IMR-90 (cell line): ENCODE data around the gene HOXA13. TPM values are rescaled to one million over a fixed set of nuclear protein-coding genes. Genes with fewer than 3 reads are reported as not detected.

Experiments used
- ATAC-seq: fragments of 200-7000 bp; cut with Tn5 transposase; 2 replicates; pipeline ENCODE4 v1.9.1; 2020; ENCODE audit warnings: low read depth, mild to moderate bottlenecking, moderate library complexity
- BruUV-seq: library from RNA; stranded (reverse); fragments of 400-500 nt; replicated peaks from 2 replicates; lab custom pipeline; 2021; lab: Mats Ljungman, UMichigan
- CTCF ChIA-PET: fragments of 300-600 bp; formaldehyde crosslinking; extraction: SDS; loops from one replicate; lab custom pipeline; 2021; ENCODE audit warnings: antibody characterized with exemption; lab: Yijun Ruan, JAX
- POLR2A ChIA-PET: fragments of 300-600 bp; sonication (Branson Sonifier 250); formaldehyde crosslinking; loops from one replicate; lab custom pipeline; 2022; ENCODE audit warnings: antibody characterized with exemption; ENCODE audit not compliant: unreplicated experiment; lab: Charles Lee
- DNase-seq: peaks from one replicate; pipeline ENCODE4 v3.0.0; 2013
- H2AFZ ChIP-seq: replicated peaks from 2 replicates; pipeline ENCODE3; 2013; ENCODE audit warnings: low read length, mild to moderate bottlenecking; ENCODE audit not compliant: poor library complexity
- H2AK5ac ChIP-seq: 2 replicates; pipeline ENCODE4 v1.6.1; 2013; ENCODE audit warnings: low read depth, low read length, inconsistent platforms
- H2AK9ac ChIP-seq: replicated peaks from 2 replicates; pipeline ENCODE3; 2013; ENCODE audit warnings: mild to moderate bottlenecking, low read depth, low read length, moderate library complexity; ENCODE audit not compliant: poor library complexity
- H2BK120ac ChIP-seq: 2 replicates; pipeline ENCODE4 v1.6.1; 2013; ENCODE audit warnings: low read depth, low read length, inconsistent platforms
- H2BK15ac ChIP-seq: 3 replicates; pipeline ENCODE4 v1.6.1; 2013; ENCODE audit warnings: low read depth, low read length, inconsistent platforms
- H2BK20ac ChIP-seq: 2 replicates; pipeline ENCODE4 v1.6.1; 2013; ENCODE audit warnings: low read depth, mild to moderate bottlenecking, inconsistent platforms, low read length, moderate library complexity
- H2BK5ac ChIP-seq: 2 replicates; pipeline ENCODE4 v1.6.1; 2013; ENCODE audit warnings: mild to moderate bottlenecking, low read depth, low read length, inconsistent platforms; ENCODE audit not compliant: poor library complexity, severe bottlenecking
- H3K14ac ChIP-seq: replicated peaks from 2 replicates; pipeline ENCODE4 v1.6.1; 2013; ENCODE audit warnings: low read depth, low read length, inconsistent platforms
- H3K18ac ChIP-seq: 2 replicates; pipeline ENCODE4 v1.6.1; 2013; ENCODE audit warnings: low read depth, low read length, control low read depth
- H3K23ac ChIP-seq: 2 replicates; pipeline ENCODE4 v1.6.1; 2013; ENCODE audit warnings: low read depth, low read length, inconsistent platforms
- H3K27ac ChIP-seq: 2 replicates; pipeline ENCODE4 v1.5.1; 2013; ENCODE audit warnings: mild to moderate bottlenecking, control low read depth, low read length; ENCODE audit not compliant: insufficient read depth
- H3K27me3 ChIP-seq: 2 replicates; pipeline ENCODE4 v1.6.1; 2013; ENCODE audit warnings: low read length; ENCODE audit not compliant: control insufficient read depth, insufficient read depth
- H3K36me3 ChIP-seq: 2 replicates; pipeline ENCODE4 v1.6.1; 2013; ENCODE audit warnings: low read length, mixed read lengths; ENCODE audit not compliant: control insufficient read depth, insufficient read depth
- H3K4ac ChIP-seq: 2 replicates; pipeline ENCODE4 v1.6.1; 2013; ENCODE audit warnings: low read depth, low read length, inconsistent platforms
- H3K4me1 ChIP-seq: 2 replicates; pipeline ENCODE4 v1.6.1; 2013; ENCODE audit warnings: low read length, mixed read lengths; ENCODE audit not compliant: control insufficient read depth, insufficient read depth
- H3K4me2 ChIP-seq: 2 replicates; pipeline ENCODE4 v1.6.1; 2013; ENCODE audit warnings: low read depth, mild to moderate bottlenecking, control low read depth, low read length, moderate library complexity
- H3K4me3 ChIP-seq: 2 replicates; pipeline ENCODE4 v1.5.1; 2013; ENCODE audit warnings: low read depth, mild to moderate bottlenecking, control low read depth, low read length, moderate library complexity; ENCODE audit not compliant: insufficient read depth
- H3K56ac ChIP-seq: 2 replicates; pipeline ENCODE4 v1.6.1; 2013; ENCODE audit warnings: low read length, inconsistent platforms; ENCODE audit not compliant: insufficient read depth; ENCODE audit errors: extremely low read depth
- H3K79me1 ChIP-seq, 2 experiments: 2 replicates each; pipeline ENCODE4 v1.6.1; 2013; ENCODE audit warnings: low read length in 2 of 2, inconsistent platforms in 1 of 2, low read depth in 1 of 2
- H3K9ac ChIP-seq: 2 replicates; pipeline ENCODE4 v1.6.1; 2013; ENCODE audit warnings: low read depth, low read length, control low read depth
- H3K9me1 ChIP-seq: 2 replicates; pipeline ENCODE4 v1.6.1; 2013; ENCODE audit warnings: low read length, inconsistent platforms; ENCODE audit not compliant: insufficient read depth
- H3K9me3 ChIP-seq: 2 replicates; pipeline ENCODE4 v1.6.1; 2013; ENCODE audit warnings: low read length; ENCODE audit not compliant: control insufficient read depth, insufficient read depth
- H4K20me1 ChIP-seq: 2 replicates; pipeline ENCODE4 v1.6.1; 2013; ENCODE audit warnings: low read length, inconsistent platforms; ENCODE audit not compliant: insufficient read depth
- H4K5ac ChIP-seq: 2 replicates; pipeline ENCODE4 v1.6.1; 2013; ENCODE audit warnings: mild to moderate bottlenecking, low read depth, low read length, control low read depth
- H4K8ac ChIP-seq, 2 experiments: 2 replicates each; pipeline ENCODE4 v1.6.1; 2013; ENCODE audit warnings: low read depth in 2 of 2, low read length in 2 of 2, control low read depth in 1 of 2, inconsistent platforms in 1 of 2
- H4K91ac ChIP-seq: 2 replicates; pipeline ENCODE4 v1.6.1; 2013; ENCODE audit warnings: low read depth, low read length, inconsistent platforms; ENCODE audit not compliant: insufficient read depth
- BHLHE40 ChIP-seq: fragments of 150-350 bp; IDR thresholded peaks from 2 replicates; pipeline ENCODE4 v1.6.1; 2016; ENCODE audit warnings: mild to moderate bottlenecking, low read depth, low read length
- CEBPB ChIP-seq: IDR thresholded peaks from 2 replicates; pipeline ENCODE4 v1.6.1; 2012; ENCODE audit warnings: low read depth, low read length, improper control_type of control experiment
- CHD1 ChIP-seq: IDR thresholded peaks from 2 replicates; pipeline ENCODE4 v1.6.1; 2012; ENCODE audit warnings: low read depth, low read length, improper control_type of control experiment
- CTCF ChIP-seq: conservative IDR thresholded peaks from 2 replicates; pipeline ENCODE4 v1.5.1; 2012; ENCODE audit warnings: mild to moderate bottlenecking, low read depth, low read length, improper control_type of control experiment
- ELK1 ChIP-seq: fragments of 150-350 bp; IDR thresholded peaks from 2 replicates; pipeline ENCODE4 v1.6.1; 2016; ENCODE audit warnings: low read depth, mild to moderate bottlenecking, low read length, moderate library complexity, borderline replicate concordance
- FOS ChIP-seq: fragments of 150-350 bp; IDR thresholded peaks from 2 replicates; pipeline ENCODE4 v1.6.1; 2016; ENCODE audit warnings: low read depth, low read length
- MAFK ChIP-seq: IDR thresholded peaks from 2 replicates; pipeline ENCODE4 v1.6.1; 2012; ENCODE audit warnings: low read depth, low read length, improper control_type of control experiment
- MAZ ChIP-seq: IDR thresholded peaks from 2 replicates; pipeline ENCODE4 v1.6.1; 2012; ENCODE audit warnings: low read depth, mild to moderate bottlenecking, low read length, improper control_type of control experiment, moderate library complexity, borderline replicate concordance
- MXI1 ChIP-seq: IDR thresholded peaks from 2 replicates; pipeline ENCODE4 v1.6.1; 2012; ENCODE audit warnings: low read depth, mild to moderate bottlenecking, low read length, moderate library complexity, borderline replicate concordance
- NFE2L2 ChIP-seq: fragments of 150-350 bp; IDR thresholded peaks from 2 replicates; pipeline ENCODE4 v1.6.1; 2016; ENCODE audit warnings: low read depth, mild to moderate bottlenecking, low read length
- POLR2A ChIP-seq: IDR thresholded peaks from 2 replicates; pipeline ENCODE4 v1.6.1; 2012; ENCODE audit warnings: mild to moderate bottlenecking, low read depth, low read length
- RAD21 ChIP-seq: IDR thresholded peaks from 2 replicates; pipeline ENCODE4 v1.6.1; 2012; ENCODE audit warnings: low read length, improper control_type of control experiment
- RCOR1 ChIP-seq: IDR thresholded peaks from 2 replicates; pipeline ENCODE4 v1.6.1; 2012; ENCODE audit warnings: mild to moderate bottlenecking, low read length, improper control_type of control experiment; ENCODE audit not compliant: insufficient replicate concordance
- RFX5 ChIP-seq: IDR thresholded peaks from 2 replicates; pipeline ENCODE4 v1.8.0; 2012; ENCODE audit warnings: low read depth, mild to moderate bottlenecking, low read length, moderate library complexity
- SMC3 ChIP-seq: fragments of 150-350 bp; IDR thresholded peaks from 2 replicates; pipeline ENCODE4 v1.6.1; 2016; ENCODE audit warnings: low read depth, mild to moderate bottlenecking, antibody characterized with exemption, low read length, moderate library complexity
- USF2 ChIP-seq: fragments of 150-350 bp; IDR thresholded peaks from 2 replicates; pipeline ENCODE4 v1.6.1; 2017; ENCODE audit warnings: mild to moderate bottlenecking, antibody characterized with exemption, low read length, low read depth
- WGBS, 2 experiments: methylation state at CpG; one replicate each; pipeline versions ENCODE4 v1.1.5 to v1.1.7; 2013; ENCODE audit warnings: missing lambda C conversion rate in 2 of 2; ENCODE audit not compliant: insufficient read length in 1 of 2; ENCODE audit errors: extremely low coverage in 2 of 2; 5-methylcytosine and 5-hydroxymethylcytosine counted together
- dilution Hi-C: fragments of 300-500 bp; cut with HindIII; formaldehyde crosslinking; loops from one replicate; pipeline ENCODE4 v1.14.3; 2018; ENCODE audit warnings: low sequenced_read_pairs; ENCODE audit not compliant: unreplicated experiment
- in situ Hi-C: fragments of 300-500 bp; cut with MboI; formaldehyde crosslinking; loops from 3 replicates; pipeline ENCODE4 v1.14.3; 2019; ENCODE audit warnings: low sequenced_read_pairs, inconsistent platforms, mixed read lengths
- intact Hi-C: fragments of 100-400 bp; cut with micrococcal nuclease; formaldehyde crosslinking; loops from 2 replicates; pipeline ENCODE4 v1.10.0; 2022
- polyA plus RNA-seq, 3 experiments: library from polyadenylated mRNA; depleted of rRNA; stranded (reverse); fragments of >200 nt; gene quantifications; 2 replicates each; pipeline ENCODE4 v1.2.3, GENCODE V29; 2012; ENCODE audit warnings: low replicate concordance in 1 of 3
- total RNA-seq: library from RNA; depleted of rRNA; stranded (reverse); fragments of >200 nt; gene quantifications from 2 replicates; pipeline ENCODE4 v1.2.3, GENCODE V29; 2012

HOXA13 gene
- total and polyA plus RNA-seq, 2 of the 4 experiments (the other 2 are of a cell fraction) = not detected

- Histone ChIP-seq H2BK20ac (no peak overlapping the region), H3K14ac (no peak overlapping the region), H4K5ac (no peak overlapping the region), H3K9me1 (no peaks in the 10 kb centered on the region), H3K27ac (no peak overlapping the region), H2BK5ac (no peak overlapping the region), H4K91ac (no peak overlapping the region), H3K23ac (no peak overlapping the region), H3K4me3 (no peak overlapping the region), H2BK120ac (no peak overlapping the region), H2AK5ac (no peak overlapping the region), H3K9me3 (peaks cover 3% of the 10 kb centered on the region; the same call in 1 of the 2 replicates), H4K20me1 (peaks cover 14% of the 10 kb centered on the region; the same call in 1 of the 2 replicates), H3K27me3 (peaks cover 87% of the 10 kb centered on the region), H3K4ac (no peak overlapping the region), H3K4me1 (peaks cover 1% of the 10 kb centered on the region; the same call in 1 of the 2 replicates), H2AFZ (no peak overlapping the region), H3K79me1 (no peaks in the 10 kb centered on the region), H2BK15ac (no peak overlapping the region), H2AK9ac (no peak overlapping the region), H3K4me2 (no peak overlapping the region), H4K8ac (no peak overlapping the region), H3K9ac (no peak overlapping the region), H3K56ac (no peak overlapping the region), H3K36me3 (no peaks in the 10 kb centered on the region), H3K18ac (no peak overlapping the region)
- intact Hi-C loops (no loop called here), in situ Hi-C loops (no loop called here), dilution Hi-C loops (no loop called here)
- no CpG with 5 or more reads among the region's 4 CpGs for WGBS, 2 experiments
- CTCF ChIA-PET = interaction anchor here (1.3 kb wide), 1 partner anchor 21 kb away, joined by 3 read pairs; no protein-coding TSS in a partner anchor
- TF ChIP-seq RFX5 (no peak), FOS (no peak), CTCF (no peak), CEBPB (no peak), SMC3 (no peak), RCOR1 (no peak), MAZ (no peak), POLR2A (no peak), RAD21 (no peak), NFE2L2 (no peak), ELK1 (no peak), MXI1 (no peak), CHD1 (no peak), MAFK (no peak), USF2 (no peak), BHLHE40 (no peak)
- DNase-seq (no peak), ATAC-seq (no peak)
- BruUV-seq = no TSS peak
- POLR2A ChIA-PET = no interaction called here
Measured at GRCh38 chr7:27181795-27182275, 18.1 kb downstream of the HOXA13 start.
